ENCODE measurements around the gene C10orf143.
"Not testable (repeated sequence)": the region's sequence is repeated elsewhere in the genome, so short reads cannot be mapped to it uniquely, and the experiment has no call there.

The C10orf143 gene

GRCh38 chr10:130111113-130111851 is 652 bp upstream of the C10orf143 start:
- DNase-seq: peak; percentile 90 to 94

- DNase-seq: peak; percentile 67 to 75
Observed at GRCh38 chr10:130109796-130110245, 809 bp downstream of the C10orf143 start.

- DNase-seq: peak; percentile 17 to 28
Observed at GRCh38 chr10:130108934-130109604, 1.6 kb downstream of the C10orf143 start.

GRCh38 chr10:130108146-130108545 is 2.5 kb downstream of the C10orf143 start:
- DNase-seq: peak; percentile 21 to 37

GRCh38 chr10:130105724-130106123 is 4.9 kb downstream of the C10orf143 start:
- no peak for DNase-seq

- no peak for DNase-seq
Observed at GRCh38 chr10:130099344-130099743, 11.3 kb downstream of the C10orf143 start.

GRCh38 chr10:130090565-130090964 is 20.1 kb downstream of the C10orf143 start:
- DNase-seq: not testable (repeated sequence)

GRCh38 chr10:130080461-130080814 is 30.2 kb downstream of the C10orf143 start:
- no peak for DNase-seq

GRCh38 chr10:130079614-130080460 is 30.8 kb downstream of the C10orf143 start:
- DNase-seq: no peak

GRCh38 chr10:130078120-130078519 is 32.5 kb downstream of the C10orf143 start:
- no peak for DNase-seq

GRCh38 chr10:130076681-130077080 is 33.9 kb downstream of the C10orf143 start:
- no peak for DNase-seq

- DNase-seq: no peak
Observed at GRCh38 chr10:130074639-130075038, 36.0 kb downstream of the C10orf143 start.

- DNase-seq: no peak
Observed at GRCh38 chr10:130073912-130074311, 36.7 kb downstream of the C10orf143 start.

- no peak for DNase-seq
Observed at GRCh38 chr10:130072247-130072646, 38.4 kb downstream of the C10orf143 start.

GRCh38 chr10:130067893-130068292 is 42.7 kb downstream of the C10orf143 start:
- DNase-seq: no peak

GRCh38 chr10:130066743-130067142 is 43.9 kb downstream of the C10orf143 start:
- DNase-seq: no peak

- no peak for DNase-seq
Observed at GRCh38 chr10:130065251-130065650, 45.4 kb downstream of the C10orf143 start.

GRCh38 chr10:130064783-130065182 is 45.8 kb downstream of the C10orf143 start:
- DNase-seq: no peak

GRCh38 chr10:130062976-130063375 is 47.7 kb downstream of the C10orf143 start:
- DNase-seq: no peak

- no peak for DNase-seq
Observed at GRCh38 chr10:130062201-130062600, 48.4 kb downstream of the C10orf143 start.

GRCh38 chr10:130061760-130062159 is 48.9 kb downstream of the C10orf143 start:
- DNase-seq: no peak

GRCh38 chr10:130054021-130054420 is 56.6 kb downstream of the C10orf143 start:
- DNase-seq: no peak

GRCh38 chr10:130053561-130053960 is 57.1 kb downstream of the C10orf143 start:
- no peak for DNase-seq

Data from activated CD4-positive, alpha-beta T cell treated with anti-CD3 and anti-CD28 coated beads, Interleukin-2, amount 50 U/mL, for 48 hours (primary cell).